Cardiac fibroblast (primary cell): Measurements from ENCODE around the gene SIGLEC11.

Source experiments
- DNase-seq, 2 donors: peaks; one replicate each; pipeline versions ENCODE4 v3.0.0 to v3.0.0-alpha.2; 2010; ENCODE audit warnings: low read depth in 2 of 2
- H3K4me3 ChIP-seq, 2 donors: replicated peaks in 1 of 2; 1 replicate in 1 of 2; 2 replicates in 1 of 2; pipeline ENCODE4 v1.5.1; 2011; ENCODE audit warnings: low read depth in 2 of 2, low read length in 2 of 2, mild to moderate bottlenecking in 2 of 2, moderate library complexity in 1 of 2
- TF ChIP-seq, protein P1 (sequence below): IDR thresholded peaks from one replicate; pipeline ENCODE4 v1.5.1; 2011; ENCODE audit warnings: low read depth, mild to moderate bottlenecking, low read length, inconsistent platforms

The SIGLEC11 gene

GRCh38 chr19:49956115-49956495, 4.9 kb downstream of the SIGLEC11 start:
- no peak for DNase-seq
- TF ChIP-seq, protein P1, sequence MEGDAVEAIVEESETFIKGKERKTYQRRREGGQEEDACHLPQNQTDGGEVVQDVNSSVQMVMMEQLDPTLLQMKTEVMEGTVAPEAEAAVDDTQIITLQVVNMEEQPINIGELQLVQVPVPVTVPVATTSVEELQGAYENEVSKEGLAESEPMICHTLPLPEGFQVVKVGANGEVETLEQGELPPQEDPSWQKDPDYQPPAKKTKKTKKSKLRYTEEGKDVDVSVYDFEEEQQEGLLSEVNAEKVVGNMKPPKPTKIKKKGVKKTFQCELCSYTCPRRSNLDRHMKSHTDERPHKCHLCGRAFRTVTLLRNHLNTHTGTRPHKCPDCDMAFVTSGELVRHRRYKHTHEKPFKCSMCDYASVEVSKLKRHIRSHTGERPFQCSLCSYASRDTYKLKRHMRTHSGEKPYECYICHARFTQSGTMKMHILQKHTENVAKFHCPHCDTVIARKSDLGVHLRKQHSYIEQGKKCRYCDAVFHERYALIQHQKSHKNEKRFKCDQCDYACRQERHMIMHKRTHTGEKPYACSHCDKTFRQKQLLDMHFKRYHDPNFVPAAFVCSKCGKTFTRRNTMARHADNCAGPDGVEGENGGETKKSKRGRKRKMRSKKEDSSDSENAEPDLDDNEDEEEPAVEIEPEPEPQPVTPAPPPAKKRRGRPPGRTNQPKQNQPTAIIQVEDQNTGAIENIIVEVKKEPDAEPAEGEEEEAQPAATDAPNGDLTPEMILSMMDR, result no peak
- no peak overlapping the region for H3K4me3 ChIP-seq

DNA sequence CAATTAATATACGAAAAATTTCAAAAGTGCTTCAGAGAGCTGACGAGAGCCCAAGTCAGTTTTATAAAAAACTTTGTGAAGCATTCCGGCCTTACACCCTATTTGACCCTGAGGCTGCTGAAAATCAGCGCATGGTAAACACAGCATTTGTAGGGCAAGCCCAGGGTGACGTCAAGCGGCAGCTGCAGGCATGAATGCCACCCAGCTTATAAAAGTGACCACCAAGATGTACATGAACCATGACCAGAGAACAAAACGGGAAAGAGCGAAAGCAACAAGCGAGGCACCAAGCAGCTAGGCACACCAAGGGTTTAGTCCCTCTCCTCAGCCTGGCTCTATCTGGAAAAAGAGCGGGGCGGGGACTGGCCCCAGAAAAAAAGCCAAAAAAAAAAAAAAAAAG, 6.0 kb downstream of the SIGLEC11 start:
- H3K4me3 ChIP-seq, result no peak overlapping the region
- DNase-seq, result no peak
- TF ChIP-seq, protein P1, result no peak

DNA sequence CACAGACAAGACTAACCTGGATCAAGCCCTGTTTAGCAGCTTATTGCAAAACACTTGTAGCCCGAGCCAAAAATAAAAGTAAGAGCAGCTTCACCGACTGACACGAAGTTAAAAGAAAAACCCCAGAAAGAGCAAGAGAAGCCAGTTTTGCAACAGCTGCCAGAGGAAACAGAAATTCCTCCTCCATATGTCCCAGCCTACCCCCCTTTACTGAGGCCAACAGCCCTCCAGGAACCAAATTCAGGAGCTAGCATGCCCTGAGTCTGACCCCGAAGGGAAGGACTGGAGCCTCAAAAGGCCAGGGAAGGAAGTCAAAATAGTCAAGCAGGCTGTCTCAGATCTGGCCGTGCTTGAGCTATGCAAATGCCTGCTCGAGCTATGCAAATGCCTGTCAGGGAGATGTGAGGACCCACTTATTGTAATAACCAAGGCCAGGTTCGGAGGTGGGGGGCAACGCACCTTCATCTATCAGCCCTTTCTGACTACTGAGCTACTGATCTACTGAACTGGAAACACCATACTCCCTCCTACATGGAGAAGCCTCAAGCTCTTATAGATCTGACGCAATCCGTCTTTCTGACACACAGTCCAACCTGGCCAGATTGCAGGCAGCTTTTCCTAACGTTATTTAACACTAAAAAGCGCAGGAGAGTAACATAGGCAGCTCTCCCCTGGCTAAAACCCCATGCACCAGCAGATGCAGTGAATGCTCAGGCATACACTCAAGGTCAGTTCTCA, 6.7 kb downstream of the SIGLEC11 start:
- TF ChIP-seq, protein P1, result no peak
- peak; percentile 14 to 60 for DNase-seq
- no peak overlapping the region for H3K4me3 ChIP-seq

DNA sequence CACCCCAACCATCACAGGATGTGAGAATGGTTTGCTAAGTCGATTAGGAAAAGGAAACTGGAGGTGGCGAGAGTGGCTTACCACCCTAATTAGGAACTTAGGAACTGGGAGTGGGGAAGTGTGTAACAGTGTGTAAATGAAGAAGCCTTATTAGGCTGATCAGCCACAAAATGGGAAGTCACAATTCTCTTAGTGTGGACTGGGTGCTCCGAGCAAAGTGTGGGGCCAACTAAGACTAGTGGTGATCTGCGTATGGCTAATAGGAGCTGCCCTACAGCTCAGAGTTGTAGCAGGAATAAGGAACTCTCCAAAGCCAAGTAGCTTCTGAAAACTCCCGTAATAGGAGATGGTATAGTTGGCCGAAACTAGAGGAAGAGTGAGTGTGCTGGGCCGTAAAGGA, 7.6 kb downstream of the SIGLEC11 start:
- no peak for DNase-seq

GRCh38 chr19:49952906-49953305, 8.1 kb downstream of the SIGLEC11 start:
- no peak for DNase-seq
- no peak overlapping the region for H3K4me3 ChIP-seq
- TF ChIP-seq, protein P1, result no peak

More for the DNA sequence above, 7.6 kb downstream of the SIGLEC11 start:
- TF ChIP-seq, protein P1, result no peak
- H3K4me3 ChIP-seq, result no peak overlapping the region

DNA sequence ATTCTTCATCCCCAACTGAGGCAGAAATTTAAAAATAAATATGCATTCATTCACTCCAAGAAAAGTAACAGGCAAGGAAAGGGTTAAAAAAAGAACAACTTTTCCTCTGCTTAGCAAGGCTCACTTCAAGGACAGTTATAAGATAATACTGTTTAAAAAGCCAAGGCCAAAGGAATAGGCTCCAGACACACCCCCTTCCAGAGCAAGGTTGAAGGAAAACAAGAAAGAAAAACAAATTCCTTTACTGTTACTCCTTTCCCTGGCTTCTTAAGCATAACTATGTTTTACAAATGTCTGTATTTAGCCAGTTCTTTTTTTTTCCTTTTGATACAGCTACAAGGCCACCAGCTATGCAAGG, 8.5 kb downstream of the SIGLEC11 start:
- DNase-seq, result no peak

More for the DNA sequence above, 8.5 kb downstream of the SIGLEC11 start:
- H3K4me3 ChIP-seq, result no peak overlapping the region
- TF ChIP-seq, protein P1, result no peak
